ENCODE measurements around the gene BCL6B. TPM values are rescaled to one million over a fixed set of nuclear protein-coding genes. Genes with fewer than 3 reads are reported as not detected.
A peak's percentile ranks its signal among the peaks of the same experiment; 100 is the strongest.

BCL6B gene
- total and polyA plus RNA-seq, 12 donors = 9.5 to 35.4 (median 15.9) TPM

- peaks cover 0 to 18% (median 10%) of the 10 kb centered on the region in 7 donors for H3K27me3 ChIP-seq
- peaks cover 0 to 24% (median 0%) of the 10 kb centered on the region in 9 donors for H3K36me3 ChIP-seq
- H3K4me3 ChIP-seq = peak overlapping the region; percentile 28 to 80 (median 64)
- peaks cover 26 to 77% (median 61%) of the 10 kb centered on the region in 9 donors for H3K4me1 ChIP-seq
- H3K27ac ChIP-seq = peak overlapping the region; percentile 87 to 100 (median 96)
- intact Hi-C loops (cut with DNase I) = loop anchor here in 6 of 10 donors (10.0 kb wide), 2 partner anchors 265 to 355 kb away; partner anchors contain the start of gene XAF1 (in 5 of the 6)
- H3K9me3 ChIP-seq = no peaks in the 10 kb centered on the region
- TF ChIP-seq CTCF (IDR thresholded peaks at IDR 0.05) = no peak
- 23 to 25% methylated on average over 10 of the region's 10 CpGs for whole genome bisulfite sequencing, 2 donors
- ATAC-seq (no peak), DNase-seq (no peak)
These were observed 3.5 kb upstream of the BCL6B start for GRCh38 chr17:7019367-7019766.

GRCh38 chr17:7019839-7020519, 2.9 kb upstream of the BCL6B start:
- peak overlapping the region; percentile 87 to 100 (median 96) for H3K27ac ChIP-seq
- peaks cover 0 to 31% (median 0%) of the 10 kb centered on the region in 9 donors for H3K36me3 ChIP-seq
- peak; percentile 51 to 74 for DNase-seq
- TF ChIP-seq CTCF (IDR thresholded peaks at IDR 0.05) = no peak
- H3K27me3 ChIP-seq = peaks cover 0 to 18% (median 10%) of the 10 kb centered on the region in 7 donors
- no peaks in the 10 kb centered on the region for H3K9me3 ChIP-seq
- H3K4me1 ChIP-seq = peaks cover 26 to 81% (median 67%) of the 10 kb centered on the region in 9 donors
- H3K4me3 ChIP-seq = peak overlapping the region; percentile 28 to 80 (median 64)
- intact Hi-C loops (cut with DNase I) = loop anchor here in 9 of 10 donors (5.0 to 10.0 kb wide), 4 partner anchors 108 to 368 kb away; partner anchors contain the start of genes XAF1 (in 6 of the 9), C17orf100 (in 1 of the 9) and MED31 (in 1 of the 9)
- 7 to 9% methylated on average over 11 to 16 of the region's 16 CpGs for WGBS, 2 donors
- no peak for ATAC-seq

GRCh38 chr17:7020894-7021664, 1.8 kb upstream of the BCL6B start:
- ATAC-seq (no peak), DNase-seq (no peak)
- Histone ChIP-seq H3K27me3 (peaks cover 0 to 18% (median 10%) of the 10 kb centered on the region in 7 donors), H3K9me3 (no peaks in the 10 kb centered on the region), H3K36me3 (peaks cover 0 to 38% (median 0%) of the 10 kb centered on the region in 9 donors), H3K4me1 (peaks cover 20 to 81% (median 61%) of the 10 kb centered on the region in 9 donors), H3K27ac (peak overlapping the region; percentile 87 to 100 (median 96)), H3K4me3 (peak overlapping the region; percentile 9 to 68 (median 59))
- 52 to 55% methylated on average over 11 of the region's 11 CpGs for WGBS, 2 donors
- intact Hi-C loops (cut with DNase I) = loop anchor here in 7 of 10 donors (5.0 to 10.0 kb wide), 3 partner anchors 109 to 369 kb away; partner anchors contain the start of genes C17orf100 (in 1 of the 7), MED31 (in 1 of the 7) and XAF1 (in 1 of the 7)
- no peak for TF ChIP-seq CTCF (IDR thresholded peaks at IDR 0.05)
